Right lobe of liver (tissue), 4 donors: ENCODE measurements around the gene HSPE1.

ENCODE experiments used
- CTCF ChIP-seq, 4 donors: fragments of 200-600 bp in 3 of 4; fragments of 450-650 bp in 1 of 4; IDR thresholded peaks; one replicate each; pipeline versions ENCODE4 v1.5.1 to v1.8.0; 2016 to 2022; ENCODE audit warnings: antibody characterized with exemption in 4 of 4, mild to moderate bottlenecking in 2 of 4
- POLR2A ChIP-seq: fragments of 450-650 bp; IDR thresholded peaks from one replicate; pipeline ENCODE4 v1.6.1; 2017; ENCODE audit warnings: antibody characterized with exemption, mild to moderate bottlenecking
- donor health status: DM: no; HTN: no; CAD: no.
- donor health status: DM: no; HTN: no; CAD: no.
- donor health status: DM: no; HTN: yes; CAD: no.

- TF ChIP-seq CTCF (IDR thresholded peaks at IDR 0.05): no peak
- no peak for TF ChIP-seq POLR2A
Observed at GRCh38 chr2:197496695-197497094, 3.5 kb upstream of the HSPE1 start.
